NCI-H1105 (cell line): Measurements from ENCODE around the gene TTC6.

Experiments
- DNase-seq: peaks from one replicate; lab custom pipeline; 2025; lab: John Stamatoyannopoulos, UW

Gene TTC6

DNA sequence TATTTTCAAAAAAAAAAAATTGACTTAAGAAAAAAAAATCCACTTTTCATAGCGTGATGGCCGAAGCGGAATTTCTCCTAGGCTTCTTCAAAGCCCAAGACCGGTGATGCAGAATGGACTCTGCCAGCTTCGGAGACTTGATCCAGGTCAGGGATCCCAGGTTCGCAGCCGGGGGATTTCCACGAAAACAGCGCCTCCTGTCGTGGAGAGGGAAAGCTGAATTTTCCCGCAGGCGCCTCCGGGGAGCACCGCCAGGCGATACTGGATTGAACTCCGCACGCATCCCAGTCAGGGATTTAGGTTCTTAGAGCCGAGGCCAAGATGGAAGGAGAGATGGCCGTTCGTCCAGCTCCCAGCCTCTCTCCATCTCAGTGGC is 2.1 kb downstream of the TTC6 start:
- peak; percentile 78 for DNase-seq

DNA sequence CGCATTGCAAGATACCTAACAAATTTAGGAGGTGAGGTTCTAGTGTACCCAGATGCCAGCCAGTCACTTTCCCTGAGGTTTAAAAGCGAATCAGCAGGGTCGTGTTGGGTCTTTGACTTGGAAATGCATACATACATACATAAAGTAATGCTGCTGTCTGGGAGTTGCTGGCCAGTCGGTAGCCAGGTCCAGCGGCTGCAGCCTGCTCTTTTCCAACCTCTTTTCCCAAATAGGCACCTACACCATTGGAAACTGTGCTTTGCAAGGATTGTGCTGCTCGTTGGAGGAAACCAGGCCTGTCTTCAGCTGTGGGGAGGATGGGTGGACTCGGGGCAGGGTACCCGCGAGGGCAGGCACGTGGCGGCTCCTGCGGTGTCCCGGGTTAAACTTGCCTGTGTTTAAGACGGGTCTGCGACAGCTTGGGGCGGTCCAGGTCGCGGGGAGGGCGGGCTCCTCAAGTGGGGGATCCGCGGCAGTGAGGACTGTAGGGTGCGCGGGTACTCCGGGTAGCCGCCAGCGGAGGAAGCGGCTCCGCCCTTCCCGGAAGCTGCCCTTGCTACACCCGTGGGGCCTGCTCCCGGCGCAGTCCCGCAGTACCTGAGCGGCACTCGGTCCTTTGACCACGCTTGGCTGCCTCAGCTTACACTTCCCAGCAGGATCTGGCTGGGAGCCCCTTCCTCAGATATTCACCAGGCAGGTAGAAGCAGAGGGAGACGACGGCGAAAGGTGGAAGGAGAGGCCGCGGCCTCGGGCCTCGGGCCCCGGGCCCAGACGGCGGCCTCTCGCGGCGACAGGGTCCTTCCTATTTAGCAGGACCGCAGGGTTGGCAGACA is 2.7 kb downstream of the TTC6 start:
- peak; percentile 59 for DNase-seq

DNA sequence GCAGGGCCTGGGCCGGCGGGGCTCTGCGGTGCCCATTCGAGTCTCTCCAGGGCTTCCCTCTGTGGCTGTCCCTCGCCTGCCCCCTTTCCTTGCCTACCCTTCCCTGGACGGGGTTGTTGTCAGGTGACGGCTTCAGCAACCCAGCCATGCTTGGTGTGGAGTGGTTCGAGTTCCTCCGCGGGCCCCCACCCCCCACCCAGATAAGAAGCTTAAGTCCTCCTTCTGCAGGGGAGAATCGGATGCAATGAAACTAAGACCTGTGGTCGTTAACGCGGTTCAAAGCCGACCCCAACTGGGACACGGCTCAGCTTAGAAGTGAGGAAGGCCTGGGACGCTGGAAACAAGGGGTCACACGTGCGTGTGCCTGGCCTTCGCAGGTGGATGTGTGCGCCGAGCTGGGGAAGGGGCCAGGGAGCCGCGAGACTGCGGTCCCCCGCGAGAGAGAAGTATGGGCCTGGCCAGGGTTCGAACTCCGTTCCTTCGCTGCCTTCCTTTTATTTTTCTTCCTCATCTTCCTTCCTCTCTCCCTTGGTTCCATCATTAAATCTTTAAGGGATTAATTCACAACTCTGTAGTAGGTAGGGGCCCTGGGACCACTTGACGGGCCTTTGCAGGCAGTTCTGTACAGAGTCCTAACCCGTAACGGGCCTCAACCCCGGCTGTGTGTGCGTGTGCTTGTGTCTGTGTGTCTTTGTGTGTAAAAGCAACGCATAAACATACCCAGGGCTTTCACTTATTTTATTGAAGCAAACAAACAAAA is 3.5 kb downstream of the TTC6 start:
- DNase-seq: peak; percentile 48

DNA sequence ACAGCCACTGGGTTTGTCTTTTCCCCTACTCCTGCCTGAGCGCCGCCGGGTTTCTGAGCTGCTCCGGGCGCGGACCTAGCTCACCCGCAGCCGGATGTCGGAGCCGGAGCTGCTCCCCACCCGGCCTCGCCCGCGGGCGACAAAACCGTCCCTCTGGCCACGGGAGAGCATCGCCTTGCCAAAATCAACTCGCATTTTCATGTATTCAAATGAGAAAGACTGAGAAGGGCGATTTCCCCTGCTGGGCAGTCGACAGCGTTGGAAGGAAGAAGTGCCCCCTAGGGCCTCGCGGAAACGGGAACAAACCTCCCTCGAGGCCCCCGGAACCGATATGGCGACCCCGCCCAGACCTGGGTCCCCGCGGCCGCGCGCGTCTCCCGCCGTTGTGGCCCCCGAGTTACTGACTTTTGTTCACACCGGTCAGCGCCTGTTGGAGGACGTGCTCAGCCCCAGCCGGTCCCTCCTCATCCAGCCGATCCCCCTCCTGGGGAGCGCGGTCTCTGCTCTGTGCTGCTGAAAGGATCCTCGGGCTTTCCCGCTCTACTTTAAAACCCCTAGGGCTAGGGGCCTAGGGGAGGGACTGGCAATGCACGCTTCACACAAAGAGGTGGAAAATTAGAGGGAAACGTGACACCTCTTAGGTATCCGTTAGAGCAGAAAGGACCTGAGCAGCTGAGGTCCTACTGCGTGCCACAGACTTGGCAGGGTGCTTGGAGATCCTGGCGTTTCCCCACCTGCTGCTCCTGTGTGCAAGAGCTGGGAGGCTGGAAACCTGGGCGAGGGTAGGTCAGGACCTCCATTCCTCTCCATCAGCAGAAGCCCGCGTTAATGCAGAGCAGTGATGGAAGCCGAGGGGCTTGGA is 4.3 kb downstream of the TTC6 start:
- DNase-seq: peak; percentile 77

DNA sequence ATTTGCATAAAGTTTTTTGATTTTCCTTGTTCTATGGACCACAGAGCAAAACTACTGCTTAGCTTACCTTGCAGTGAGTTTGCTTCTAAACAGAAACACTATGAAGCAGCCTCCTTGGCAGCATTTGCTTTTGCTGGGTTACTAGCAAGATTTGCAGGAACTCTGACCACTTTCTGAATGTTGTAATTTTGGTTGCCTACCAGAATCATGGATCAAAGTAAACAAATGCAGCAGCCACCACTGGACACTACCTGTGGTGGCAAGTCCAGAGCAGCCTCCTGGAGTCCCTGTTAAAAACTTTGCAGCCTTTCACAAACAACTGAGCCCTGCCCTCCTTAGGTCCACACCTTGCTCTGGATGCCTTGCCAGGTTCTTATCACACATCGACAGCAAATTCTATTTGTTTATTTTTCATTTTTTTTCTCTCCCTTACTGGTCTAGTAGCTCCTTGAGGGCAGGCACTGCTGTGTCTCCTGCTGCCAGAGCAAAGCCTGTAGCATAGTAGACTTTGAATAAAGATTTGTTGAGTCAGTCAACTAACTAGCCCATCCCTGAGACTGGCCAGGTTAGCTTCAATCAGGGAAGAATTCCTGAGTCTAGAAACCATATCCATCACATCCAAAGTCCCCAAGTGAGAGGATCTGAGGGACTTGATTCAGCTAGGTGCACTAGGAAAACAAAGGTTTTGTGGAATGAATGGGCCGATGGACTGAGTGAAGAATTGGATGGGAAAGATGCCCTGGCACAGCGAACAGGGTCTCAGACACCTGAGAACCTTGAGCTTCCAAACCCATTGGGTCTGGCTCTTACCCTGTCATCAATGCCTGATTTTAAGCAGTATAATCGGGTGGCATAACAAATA is 5.7 kb downstream of the TTC6 start:
- no peak for DNase-seq

DNA sequence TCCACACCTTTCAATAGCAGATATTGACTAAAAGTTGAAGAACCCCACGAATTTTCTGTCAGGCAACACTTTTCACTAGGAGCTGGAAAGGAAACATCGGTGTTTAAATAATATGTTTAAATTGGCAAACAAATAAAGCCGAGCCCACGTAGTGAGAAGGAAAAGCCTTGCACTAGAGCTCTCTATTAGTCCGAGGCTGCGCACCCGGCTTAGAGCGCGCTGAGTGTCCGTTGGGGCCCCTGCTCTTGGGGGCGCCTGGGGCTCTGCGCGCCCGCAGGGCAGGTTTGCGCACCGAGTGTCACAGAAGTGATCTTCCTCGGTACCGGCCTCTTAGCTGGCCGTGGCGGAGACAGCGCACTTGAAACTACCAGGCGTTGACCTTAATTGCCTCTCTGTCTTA is 6.4 kb downstream of the TTC6 start:
- DNase-seq: no peak

DNA sequence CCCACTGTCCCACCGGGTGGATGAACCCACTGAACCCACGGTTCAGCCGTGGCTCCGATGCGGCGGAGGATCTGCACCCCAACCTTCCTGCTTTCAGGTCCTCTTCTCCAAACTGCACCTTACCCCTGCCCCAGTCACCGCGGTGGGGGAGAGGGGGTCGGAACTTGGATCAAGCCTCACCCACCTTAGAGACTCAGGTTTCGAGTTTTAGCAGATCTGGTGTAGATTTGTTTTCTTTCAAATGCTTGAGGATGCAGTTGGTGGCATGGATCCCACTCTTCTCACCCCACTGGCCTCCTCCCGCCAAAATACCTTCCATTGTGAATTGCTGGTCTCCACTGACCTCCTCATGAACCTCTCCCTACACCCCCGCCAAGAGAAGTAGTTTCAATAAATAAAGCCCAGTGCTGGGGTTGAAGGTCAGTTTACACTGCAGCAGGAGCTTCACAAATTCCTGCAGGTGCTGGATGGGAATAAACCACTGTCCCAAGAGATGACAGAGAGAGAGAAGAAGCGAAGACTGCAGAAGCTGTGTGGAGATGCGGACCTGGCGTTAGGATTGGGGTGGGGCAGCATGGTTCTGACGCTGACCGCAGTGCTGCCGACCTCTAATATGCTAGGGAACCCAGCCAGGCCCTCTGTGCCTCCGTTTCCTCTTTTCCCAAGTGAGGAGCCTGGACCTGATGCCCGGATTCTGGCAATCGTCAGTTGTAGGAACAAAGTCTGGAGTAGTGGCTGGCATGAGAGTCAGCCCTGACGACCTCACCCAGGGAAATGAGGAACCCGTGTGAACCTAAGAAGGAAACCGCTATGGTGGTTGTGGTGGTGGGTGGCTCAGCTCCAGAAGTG is 7.4 kb downstream of the TTC6 start:
- no peak for DNase-seq

DNA sequence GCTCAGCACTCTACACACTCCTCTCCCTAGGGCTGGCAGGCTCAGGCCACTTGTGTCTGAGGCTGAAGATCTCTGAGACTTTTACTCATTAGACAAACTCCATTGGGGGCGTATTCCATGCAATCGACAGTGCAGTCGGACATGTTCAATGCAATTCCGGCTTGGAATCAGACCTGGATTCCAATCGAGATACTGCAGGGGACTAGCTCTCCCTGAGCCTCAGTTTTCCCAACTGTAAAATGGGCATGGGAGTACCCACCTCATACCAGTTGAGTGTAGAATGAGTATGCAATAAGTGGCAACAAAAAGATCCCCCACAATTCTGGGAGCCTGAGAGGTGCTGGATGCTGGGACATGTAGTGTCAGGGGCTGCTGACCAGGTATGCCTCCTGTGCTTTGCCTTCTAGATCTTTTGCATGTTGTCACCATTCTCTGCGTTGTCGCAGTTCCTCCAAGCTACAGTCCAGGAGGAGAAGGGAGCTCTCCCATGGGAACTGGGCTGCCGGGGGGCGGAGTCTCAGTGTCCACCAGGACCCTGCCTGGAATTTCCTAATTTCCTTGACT is 8.3 kb downstream of the TTC6 start:
- no peak for DNase-seq

DNA sequence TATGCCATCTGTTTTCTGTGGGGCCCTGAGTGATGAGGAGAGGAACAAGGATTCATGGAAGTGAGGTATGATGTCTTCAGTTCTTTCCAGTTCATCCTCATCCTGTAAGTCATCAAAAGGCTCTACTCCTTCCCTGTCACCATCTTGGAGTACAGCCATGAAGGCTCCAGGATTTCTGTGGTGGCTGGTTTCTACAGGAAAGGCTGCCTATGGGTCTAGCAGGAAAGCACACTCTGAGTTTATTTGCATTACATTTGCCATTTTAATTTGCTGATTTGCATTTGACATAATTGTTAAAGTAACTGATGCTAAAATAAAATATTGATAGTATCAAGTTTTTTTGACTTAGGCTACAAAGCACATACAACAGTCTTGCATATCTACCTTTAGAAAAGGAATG is 11.2 kb downstream of the TTC6 start:
- no peak for DNase-seq

DNA sequence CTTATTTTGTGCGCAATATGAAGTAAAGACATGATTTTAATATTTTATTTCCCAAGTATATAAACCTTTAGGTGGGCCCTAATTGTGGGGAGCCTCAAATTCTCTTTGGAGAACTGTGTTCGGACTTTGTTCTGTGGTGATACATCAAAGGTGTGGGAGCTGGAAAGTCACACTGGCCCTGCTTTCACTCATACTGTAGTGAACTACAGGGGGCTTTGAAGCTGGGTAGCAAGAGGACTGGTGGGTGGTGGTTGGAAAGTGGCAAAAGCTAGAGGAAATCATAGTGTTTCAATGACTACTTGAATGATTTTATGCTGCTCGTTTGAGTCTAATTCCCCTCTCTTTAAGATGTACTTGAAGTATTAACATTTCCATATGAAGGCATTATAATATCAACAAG is 13.2 kb downstream of the TTC6 start:
- no peak for DNase-seq

DNA sequence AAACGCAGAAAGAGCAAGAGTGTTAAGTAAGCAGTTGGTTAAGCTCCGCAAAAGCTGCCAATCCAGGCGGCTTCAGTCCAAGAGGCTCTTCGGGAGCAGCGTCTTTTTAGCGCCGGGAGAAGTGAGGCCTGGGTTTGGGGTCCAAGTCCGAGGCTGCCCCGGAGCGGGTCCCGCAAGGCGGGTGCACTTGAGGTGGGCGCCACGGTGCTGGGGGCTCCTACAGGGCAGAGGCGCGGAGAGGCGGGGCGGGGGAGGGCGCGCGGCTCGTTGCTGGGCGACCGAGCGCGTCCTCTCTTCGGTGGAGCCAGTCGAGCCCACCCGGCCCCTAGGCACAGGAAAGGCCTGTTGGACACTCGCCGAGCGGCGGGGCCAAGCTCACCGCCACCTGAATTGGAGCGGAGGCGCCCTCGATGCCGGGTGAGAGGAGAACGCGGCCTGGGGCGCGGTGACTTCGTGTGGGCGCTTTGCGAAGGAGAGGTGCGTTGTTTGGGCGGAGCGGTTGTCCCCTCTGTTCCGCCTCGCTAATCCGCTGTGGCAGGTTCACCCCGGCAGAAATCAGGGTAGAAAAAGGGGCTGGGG is 15.6 kb downstream of the TTC6 start:
- DNase-seq: no peak

DNA sequence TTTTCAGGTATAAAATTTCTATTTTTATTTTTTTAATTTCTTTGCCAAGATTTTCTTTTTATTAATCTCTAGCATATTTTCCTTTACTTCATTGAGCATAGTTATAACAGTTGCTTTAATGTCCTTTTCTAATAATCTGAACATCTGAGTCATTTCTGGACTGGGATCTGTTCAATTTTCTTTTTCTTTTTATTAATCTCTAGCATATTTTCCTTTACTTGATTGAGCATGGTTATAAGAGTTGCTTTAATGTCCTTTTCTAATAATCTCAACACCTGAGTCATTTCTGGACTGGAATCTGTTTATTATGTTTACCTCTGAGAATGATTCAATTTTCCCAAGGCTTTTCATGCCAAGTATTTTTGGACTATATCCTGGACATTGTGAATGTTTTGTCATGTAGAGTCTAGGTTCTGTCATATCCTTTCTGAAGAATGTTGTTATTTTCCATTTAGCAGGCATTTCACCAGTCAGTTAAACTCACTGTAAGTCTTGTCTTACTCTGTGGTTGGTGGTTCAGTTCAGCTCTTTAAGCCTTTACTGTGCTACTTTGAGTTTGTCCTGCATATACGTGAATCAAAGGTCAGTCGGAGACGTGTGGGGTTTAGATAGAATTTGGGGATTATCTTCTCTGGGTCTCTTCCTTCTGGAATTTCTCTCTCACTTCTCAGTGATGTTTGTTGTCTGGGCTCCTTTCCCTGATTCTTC is 20.3 kb downstream of the TTC6 start:
- no peak for DNase-seq

DNA sequence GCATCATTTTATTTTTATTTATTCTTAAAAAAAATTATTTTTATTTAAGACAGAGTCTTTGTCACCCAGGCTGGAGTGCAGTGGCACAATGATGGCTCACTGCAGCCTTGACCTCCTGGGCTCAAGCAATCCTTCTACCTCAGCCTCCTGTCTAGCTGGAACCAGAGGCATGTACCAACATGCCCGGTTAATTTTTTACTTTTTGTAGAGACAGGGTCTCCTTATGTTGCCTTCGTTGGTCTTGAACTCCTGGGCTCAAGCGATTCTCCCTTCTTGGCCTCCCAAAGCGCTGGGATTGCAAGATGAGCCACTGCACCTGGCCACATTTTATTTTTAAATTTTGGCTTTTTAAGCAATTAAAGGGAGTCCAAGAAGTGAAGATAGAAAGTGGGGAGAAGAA is 21.4 kb downstream of the TTC6 start:
- DNase-seq: no peak

DNA sequence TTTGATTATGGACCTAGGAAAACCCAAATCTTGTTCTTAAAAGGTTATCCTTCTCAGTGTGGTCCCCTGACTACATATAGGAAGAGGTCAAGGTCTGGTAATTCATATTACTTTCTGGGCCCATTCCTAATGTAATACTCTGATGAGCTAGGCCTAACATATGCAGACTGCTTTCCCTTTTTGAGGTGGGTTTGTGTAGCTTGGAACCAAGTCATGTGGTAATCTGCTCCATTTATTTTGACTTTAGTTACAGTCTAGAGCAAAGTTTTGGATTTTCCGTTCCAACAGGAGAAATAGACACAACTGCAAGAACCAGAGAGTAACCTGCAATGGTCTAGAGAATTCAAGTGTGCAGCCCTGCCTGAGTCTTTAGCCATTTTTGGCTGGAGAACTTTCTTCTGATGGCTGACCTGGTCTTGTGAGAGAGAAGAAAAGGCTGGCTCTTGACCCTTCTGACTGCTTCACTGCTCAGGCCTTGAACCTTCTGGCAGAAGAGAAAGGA is 22.5 kb downstream of the TTC6 start:
- DNase-seq: no peak

DNA sequence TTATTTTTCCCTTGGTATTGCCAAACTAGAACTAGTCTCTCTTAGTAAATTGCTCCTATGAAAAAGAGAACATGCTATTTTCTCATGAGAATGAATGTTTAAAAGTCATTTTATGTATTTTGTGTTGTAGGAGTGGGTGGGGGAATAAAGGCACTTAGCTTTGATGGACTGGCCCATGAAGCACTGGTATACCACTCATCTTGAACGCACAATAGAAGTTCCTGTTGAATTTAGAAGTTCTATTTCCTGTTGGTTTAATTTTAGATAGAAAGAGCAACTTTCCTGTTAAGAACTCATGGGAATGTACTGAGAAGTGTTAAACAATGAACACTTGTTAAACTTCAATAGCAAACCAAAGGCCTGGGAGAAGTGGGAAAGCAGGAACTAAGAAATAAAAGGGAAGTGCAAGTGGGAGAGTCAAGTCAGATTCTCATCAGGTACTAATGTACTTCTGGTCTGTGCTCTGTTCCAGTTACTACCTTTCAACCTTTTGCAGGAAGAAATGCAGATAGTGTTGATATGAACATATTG is 23.1 kb downstream of the TTC6 start:
- no peak for DNase-seq

DNA sequence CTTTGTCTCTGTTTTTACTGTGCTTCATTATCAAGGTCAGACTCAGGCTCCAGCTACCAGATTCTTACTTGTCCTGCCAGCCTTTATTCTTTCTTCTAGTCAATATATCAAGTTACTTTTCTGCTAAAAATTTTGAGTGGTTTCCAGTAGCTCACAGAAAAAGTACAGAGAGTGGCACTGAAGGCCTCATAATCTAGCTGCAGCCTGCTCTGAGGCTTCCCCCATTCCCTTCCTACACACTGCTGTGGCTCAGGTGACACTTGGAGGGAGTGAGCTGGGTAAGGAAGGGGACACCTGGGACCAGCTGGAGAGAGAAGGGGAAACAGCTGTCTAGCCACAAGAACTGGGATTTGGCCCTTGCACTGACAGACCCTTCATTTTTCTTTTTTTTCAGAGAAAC is 25.4 kb downstream of the TTC6 start:
- no peak for DNase-seq

DNA sequence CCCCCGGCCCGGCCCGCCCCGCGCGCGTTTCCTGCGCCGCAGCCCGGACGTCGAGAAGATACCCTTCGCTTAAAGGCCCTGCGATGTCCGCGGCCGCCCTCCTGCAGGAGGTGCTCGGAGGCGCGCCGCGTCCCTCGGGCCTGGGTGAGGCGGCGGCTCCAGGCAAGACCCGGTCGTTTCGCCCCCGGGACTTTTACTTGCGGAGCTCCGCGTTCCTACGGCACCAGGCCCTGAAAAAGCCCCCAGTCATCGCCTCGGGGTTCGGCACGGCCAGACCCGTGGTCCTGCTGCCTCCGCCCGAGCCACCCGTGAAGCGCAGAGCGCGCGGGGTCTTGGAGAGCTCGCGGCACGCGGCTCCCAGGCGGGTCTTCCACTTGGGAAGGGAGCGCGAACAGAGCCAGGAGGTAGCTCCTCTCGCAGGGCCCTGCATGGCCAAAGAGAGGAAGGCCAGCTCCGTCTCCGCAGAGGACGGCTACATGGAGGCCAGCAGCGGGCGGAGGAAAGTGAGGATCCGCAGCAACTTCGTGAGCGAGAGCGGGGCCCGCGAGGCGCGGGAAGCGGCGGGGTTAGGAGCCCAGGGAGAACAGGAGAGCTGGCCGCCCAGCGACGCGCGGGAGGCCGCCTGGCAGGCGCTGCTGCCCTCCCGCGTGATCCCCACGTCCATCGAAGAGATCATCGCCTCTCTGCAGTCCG is 26.9 kb downstream of the TTC6 start:
- DNase-seq: no peak

DNA sequence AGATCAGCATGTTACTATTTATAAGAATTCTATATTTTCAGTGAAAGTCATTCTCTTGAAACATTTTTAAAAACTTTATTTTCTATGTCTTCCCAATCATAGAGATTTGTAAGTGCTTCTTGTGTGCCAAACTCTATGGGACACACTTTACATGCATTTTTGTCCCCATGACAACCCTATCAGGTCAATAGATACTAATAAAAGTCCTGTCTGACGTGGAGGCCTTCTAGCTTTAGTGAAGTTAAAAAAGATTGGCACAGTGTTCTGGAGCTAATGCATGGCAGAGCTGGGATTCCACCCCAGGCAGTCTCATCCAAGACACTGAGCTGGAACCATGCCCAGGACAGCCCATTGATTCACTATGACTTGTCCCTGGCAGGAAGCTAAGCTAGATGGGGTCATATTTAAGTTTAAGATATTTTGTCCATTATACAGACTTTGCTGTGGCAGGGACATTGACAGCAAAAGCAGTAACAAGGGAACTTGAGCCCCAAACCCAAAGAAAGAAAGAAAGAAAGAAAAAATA is 28.1 kb downstream of the TTC6 start:
- peak; percentile 9 for DNase-seq
